Brain microvascular endothelial cell (primary cell): Measurements from ENCODE around the gene FKBP3.
A peak's percentile ranks its signal among the peaks of the same experiment; 100 is the strongest.

ENCODE experiments used
- DNase-seq: peaks from one replicate; pipeline ENCODE4 v3.0.0-alpha.2; 2020
- H3K27ac ChIP-seq: fragments of 250-450 bp; sonication (Bioruptor Pico); 2 replicates; pipeline ENCODE4 v1.5.1; 2020; ENCODE audit warnings: mild to moderate bottlenecking, moderate library complexity
- H3K27me3 ChIP-seq: fragments of 250-450 bp; sonication (Bioruptor Pico); replicated peaks from 2 replicates; pipeline ENCODE4 v1.5.1; 2020; ENCODE audit warnings: mild to moderate bottlenecking
- H3K36me3 ChIP-seq: fragments of 250-450 bp; sonication (Bioruptor Pico); replicated peaks from 2 replicates; pipeline ENCODE4 v1.5.1; 2020; ENCODE audit warnings: mild to moderate bottlenecking
- H3K4me3 ChIP-seq: 2 replicates; pipeline ENCODE4 v1.5.1; 2011; ENCODE audit warnings: low read depth, mild to moderate bottlenecking, control low read depth, low read length, moderate library complexity
- in situ Hi-C: cut with HindIII; loops from 2 replicates; pipeline ENCODE4 v1.10.0; 2017; ENCODE audit warnings: low sequenced_read_pairs, low pct_ligation_motif_present
- TF ChIP-seq, protein P1 (sequence below): IDR thresholded peaks from 2 replicates; pipeline ENCODE4 v1.5.1; 2011; ENCODE audit warnings: low read depth, mild to moderate bottlenecking, moderate library complexity, low read length, control low read depth, inconsistent platforms; ENCODE audit errors: missing control alignments

FKBP3 gene

DNA sequence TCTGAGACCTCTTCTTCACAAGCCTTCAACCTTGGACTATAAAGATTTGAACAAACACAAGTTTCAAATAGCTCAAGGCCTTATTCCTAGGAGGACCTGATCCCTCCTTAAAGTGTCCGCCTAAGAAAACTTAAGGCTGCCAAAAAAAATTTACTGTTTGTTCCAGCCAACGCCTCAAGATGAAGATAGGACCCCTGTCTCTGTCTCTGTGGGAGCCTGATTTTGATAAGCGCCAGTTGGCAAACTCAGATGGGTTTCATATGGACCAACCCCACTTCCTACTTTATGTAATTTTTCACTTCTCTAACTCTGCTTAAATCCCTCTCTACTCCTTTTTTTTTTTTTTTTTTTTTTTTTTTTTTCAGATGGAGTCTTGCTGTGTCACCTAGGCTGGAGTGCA is 11.0 kb downstream of the FKBP3 start:
- Histone ChIP-seq H3K27me3 (no peaks in the 10 kb centered on the region), H3K27ac (no peak overlapping the region), H3K36me3 (peaks cover 37% of the 10 kb centered on the region), H3K4me3 (no peak overlapping the region)
- in situ Hi-C loops = no loop called here
- TF ChIP-seq, protein P1, sequence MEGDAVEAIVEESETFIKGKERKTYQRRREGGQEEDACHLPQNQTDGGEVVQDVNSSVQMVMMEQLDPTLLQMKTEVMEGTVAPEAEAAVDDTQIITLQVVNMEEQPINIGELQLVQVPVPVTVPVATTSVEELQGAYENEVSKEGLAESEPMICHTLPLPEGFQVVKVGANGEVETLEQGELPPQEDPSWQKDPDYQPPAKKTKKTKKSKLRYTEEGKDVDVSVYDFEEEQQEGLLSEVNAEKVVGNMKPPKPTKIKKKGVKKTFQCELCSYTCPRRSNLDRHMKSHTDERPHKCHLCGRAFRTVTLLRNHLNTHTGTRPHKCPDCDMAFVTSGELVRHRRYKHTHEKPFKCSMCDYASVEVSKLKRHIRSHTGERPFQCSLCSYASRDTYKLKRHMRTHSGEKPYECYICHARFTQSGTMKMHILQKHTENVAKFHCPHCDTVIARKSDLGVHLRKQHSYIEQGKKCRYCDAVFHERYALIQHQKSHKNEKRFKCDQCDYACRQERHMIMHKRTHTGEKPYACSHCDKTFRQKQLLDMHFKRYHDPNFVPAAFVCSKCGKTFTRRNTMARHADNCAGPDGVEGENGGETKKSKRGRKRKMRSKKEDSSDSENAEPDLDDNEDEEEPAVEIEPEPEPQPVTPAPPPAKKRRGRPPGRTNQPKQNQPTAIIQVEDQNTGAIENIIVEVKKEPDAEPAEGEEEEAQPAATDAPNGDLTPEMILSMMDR = no peak
- no peak for DNase-seq

DNA sequence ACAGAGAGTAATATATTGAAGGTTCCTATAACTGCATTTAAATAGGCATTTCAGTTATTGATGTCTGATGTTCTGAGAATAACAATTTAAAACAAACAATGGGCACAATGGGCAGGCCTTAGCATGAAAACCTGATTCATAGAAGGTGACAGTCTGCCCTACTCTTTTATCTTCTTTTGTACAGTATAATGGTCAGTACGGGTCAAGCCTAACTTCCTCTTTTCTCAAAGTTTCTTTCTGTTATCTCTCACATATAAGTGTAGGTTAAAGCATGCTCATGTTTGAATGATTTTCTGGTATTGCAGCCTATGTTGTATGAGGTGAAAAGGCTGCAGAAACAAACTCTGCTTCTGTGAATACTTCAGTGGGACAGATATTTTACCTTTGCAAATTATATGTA is 14.2 kb downstream of the FKBP3 start:
- in situ Hi-C loops = no loop called here
- TF ChIP-seq, protein P1 = no peak
- Histone ChIP-seq H3K4me3 (no peak overlapping the region), H3K27me3 (no peaks in the 10 kb centered on the region), H3K27ac (no peak overlapping the region), H3K36me3 (peaks cover 54% of the 10 kb centered on the region)
- no peak for DNase-seq

DNA sequence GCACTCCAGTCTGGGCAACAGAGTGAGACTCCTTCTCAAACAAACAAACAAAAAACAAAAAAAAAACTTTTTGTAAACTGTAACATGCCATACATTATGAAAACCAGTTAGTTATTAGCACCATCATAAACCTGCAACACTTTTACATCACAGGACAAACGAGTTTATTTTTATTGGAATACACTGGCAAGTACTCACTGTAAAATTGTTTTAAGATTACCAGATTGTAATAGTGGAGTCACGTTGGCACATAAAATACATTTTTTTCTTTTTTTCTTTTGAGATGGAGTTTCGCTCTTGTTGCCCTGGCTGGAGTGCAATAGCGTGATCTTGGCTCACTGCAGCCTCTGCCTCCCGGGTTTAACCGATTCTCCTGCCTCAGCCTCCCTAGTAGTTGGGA is 15.7 kb downstream of the FKBP3 start:
- Histone ChIP-seq H3K27me3 (no peaks in the 10 kb centered on the region), H3K27ac (no peak overlapping the region), H3K4me3 (no peak overlapping the region), H3K36me3 (peaks cover 59% of the 10 kb centered on the region)
- in situ Hi-C loops = no loop called here
- no peak for DNase-seq
- TF ChIP-seq, protein P1 = no peak

DNA sequence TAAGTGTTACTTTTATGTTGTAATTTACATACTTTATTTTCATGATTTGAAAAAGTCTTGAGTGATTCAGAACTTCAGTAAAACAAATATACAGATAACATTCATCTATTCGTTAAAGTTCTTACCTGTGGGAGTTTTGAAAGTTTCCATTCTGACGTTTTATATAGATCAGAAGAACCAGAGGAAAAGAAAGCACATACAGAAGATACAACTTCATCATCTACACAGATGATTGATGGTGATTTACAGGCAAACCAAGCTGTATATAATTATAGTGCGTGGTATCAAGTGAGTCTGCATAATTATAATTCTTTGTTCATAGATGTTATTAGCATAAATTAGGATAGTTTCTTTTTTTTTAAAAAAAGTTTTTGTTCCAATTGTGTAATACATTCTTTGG is 20.0 kb downstream of the FKBP3 start:
- Histone ChIP-seq H3K4me3 (no peak overlapping the region), H3K36me3 (peaks cover 51% of the 10 kb centered on the region), H3K27ac (no peak overlapping the region), H3K27me3 (no peaks in the 10 kb centered on the region)
- DNase-seq = no peak
- in situ Hi-C loops = no loop called here
- TF ChIP-seq, protein P1 = no peak

DNA sequence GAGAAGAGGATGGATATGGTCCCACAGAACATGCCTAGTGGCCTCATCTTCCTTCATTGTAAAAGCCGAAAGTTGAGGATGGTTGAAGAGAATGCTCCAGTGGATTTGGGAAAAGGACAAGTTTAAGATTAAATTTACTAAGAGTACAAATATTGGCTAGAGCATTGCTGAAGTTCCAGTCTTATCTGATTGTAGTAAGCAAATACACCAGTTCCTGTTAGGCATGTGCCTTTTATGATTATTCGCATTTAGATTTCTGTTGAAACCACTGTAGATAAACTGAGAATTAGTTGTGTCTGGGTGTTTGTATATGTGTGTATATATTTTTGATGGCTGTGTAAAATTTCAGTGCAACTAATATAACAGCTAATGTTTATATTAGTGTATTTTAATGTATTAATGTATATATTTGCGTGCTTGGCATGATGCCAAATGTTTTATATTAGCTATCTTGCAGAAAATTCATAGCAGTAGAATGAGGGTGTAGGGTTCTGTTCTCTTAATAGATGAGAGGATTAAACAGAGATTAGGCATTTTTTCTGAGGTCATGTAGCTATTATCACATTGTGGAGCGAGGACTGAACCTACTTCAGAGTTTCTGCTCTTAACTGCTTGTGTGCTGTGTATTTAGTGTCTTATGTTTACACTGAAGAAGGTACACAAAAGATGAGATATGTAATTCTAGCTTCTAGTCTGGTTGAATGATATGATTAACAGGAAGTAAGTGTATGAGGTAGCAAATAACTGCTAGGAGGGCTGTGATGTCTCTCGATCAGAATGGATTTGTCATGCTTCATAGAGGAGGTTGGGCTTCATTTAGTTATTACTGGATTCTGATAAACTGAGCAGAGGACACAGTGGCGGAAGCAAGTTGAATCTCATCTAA is 21.1 kb downstream of the FKBP3 start:
- TF ChIP-seq, protein P1 = no peak
- no peak overlapping the region for H3K4me3 ChIP-seq
- in situ Hi-C loops = no loop called here
- DNase-seq = peak; percentile 47
- peak overlapping the region; percentile 44 for H3K27ac ChIP-seq
- H3K36me3 ChIP-seq = peaks cover 45% of the 10 kb centered on the region
- no peaks in the 10 kb centered on the region for H3K27me3 ChIP-seq
